Endothelial cell of umbilical vein (primary cell): ENCODE data around the gene COLGALT1. TPM values are rescaled to one million over a fixed set of nuclear protein-coding genes. Genes with fewer than 3 reads are reported as not detected.

ENCODE experiments used
- BruUV-seq: library from RNA; stranded (reverse); fragments of 400-500 nt; replicated peaks from 2 replicates; lab custom pipeline; 2021; lab: Mats Ljungman, UMichigan
- CTCF ChIA-PET: fragments of 300-600, 350-600 bp; sonication (Branson Sonifier 250); formaldehyde crosslinking; loops from one replicate; lab custom pipeline; 2021; ENCODE audit warnings: antibody characterized with exemption, inconsistent platforms; lab: Charles Lee
- POLR2A ChIA-PET: fragments of 300-600, 350-600 bp; sonication (Branson Sonifier 250); formaldehyde crosslinking; loops from one replicate; lab custom pipeline; 2021; ENCODE audit warnings: antibody characterized with exemption, inconsistent platforms; lab: Charles Lee
- DNase-seq: peaks from one replicate; pipeline ENCODE4 v3.0.0-alpha.2; 2011; ENCODE audit warnings: low read depth, low spot score
- FAIRE-seq: peaks from 2 replicates; lab custom pipeline; 2011; peaks lifted over from hg19 to GRCh38; lab: Jason Lieb, UNC
- H2AFZ ChIP-seq: 2 replicates; pipeline ENCODE4 v1.6.0; 2012; ENCODE audit warnings: low read depth, low read length, control low read depth, inconsistent platforms
- H3K27ac ChIP-seq: 2 replicates; pipeline ENCODE4 v1.5.1; 2011; ENCODE audit warnings: low read depth, mild to moderate bottlenecking, control low read depth, low read length, moderate library complexity; ENCODE audit not compliant: insufficient read depth
- H3K27me3 ChIP-seq, 2 experiments: 2 replicates each; pipeline versions ENCODE4 v1.6.0 to v1.6.1; 2011; ENCODE audit warnings: low read length in 2 of 2, mixed read lengths in 1 of 2; ENCODE audit not compliant: control insufficient read depth in 2 of 2, insufficient read depth in 2 of 2
- H3K36me3 ChIP-seq, 2 experiments: 2 replicates in 1 of 2; 3 replicates in 1 of 2; pipeline ENCODE4 v1.5.1; 2011; ENCODE audit warnings: low read length in 2 of 2, mild to moderate bottlenecking in 1 of 2, moderate library complexity in 1 of 2; ENCODE audit not compliant: control insufficient read depth in 2 of 2, insufficient read depth in 2 of 2; ENCODE audit errors: extremely low read depth in 1 of 2
- H3K4me1 ChIP-seq: 3 replicates; pipeline ENCODE4 v1.5.1; 2011; ENCODE audit warnings: mild to moderate bottlenecking, low read length; ENCODE audit not compliant: control insufficient read depth, insufficient read depth; ENCODE audit errors: extremely low read depth
- H3K4me2 ChIP-seq: 2 replicates; pipeline ENCODE4 v1.6.1; 2011; ENCODE audit warnings: low read length, control low read depth, mixed read lengths; ENCODE audit not compliant: insufficient read depth
- H3K4me3 ChIP-seq, 3 experiments: fragments of 200-600 bp in 1 of 3; sonication (generic), shearing (Covaris generic) in 1 of 3; replicated peaks in 1 of 3; 2 replicates each; pipeline ENCODE4 v1.5.1; 2011 to 2016; ENCODE audit warnings: control low read depth in 3 of 3, low read length in 3 of 3, mild to moderate bottlenecking in 2 of 3, inconsistent platforms in 1 of 3, low read depth in 1 of 3, moderate library complexity in 1 of 3; ENCODE audit not compliant: insufficient read depth in 1 of 3
- H3K79me2 ChIP-seq: 2 replicates; pipeline ENCODE4 v1.6.0; 2012; ENCODE audit warnings: low read length, inconsistent platforms; ENCODE audit not compliant: control insufficient read depth, insufficient read depth
- H3K9ac ChIP-seq: replicated peaks from 2 replicates; pipeline ENCODE3; 2011; ENCODE audit warnings: low read length, control low read depth; ENCODE audit not compliant: insufficient read depth; ENCODE audit errors: extremely low read depth
- H3K9me1 ChIP-seq: replicated peaks from 3 replicates; pipeline ENCODE4 v1.6.0; 2011; ENCODE audit warnings: mild to moderate bottlenecking, low read length; ENCODE audit not compliant: control insufficient read depth, insufficient read depth; ENCODE audit errors: extremely low read depth
- H3K9me3 ChIP-seq: replicated peaks from 2 replicates; pipeline ENCODE4 v1.5.1; 2012; ENCODE audit warnings: low read length, inconsistent platforms; ENCODE audit not compliant: control insufficient read depth, insufficient read depth
- H4K20me1 ChIP-seq: replicated peaks from 2 replicates; pipeline ENCODE3; 2011; ENCODE audit warnings: mild to moderate bottlenecking, low read length; ENCODE audit not compliant: control insufficient read depth, insufficient read depth; ENCODE audit errors: extremely low read depth
- EZH2 ChIP-seq: IDR thresholded peaks from 2 replicates; pipeline ENCODE4 v1.6.1; 2012; ENCODE audit warnings: borderline replicate concordance, low read depth, mild to moderate bottlenecking, moderate library complexity, low read length, inconsistent platforms; ENCODE audit not compliant: severe bottlenecking
- FOS ChIP-seq: IDR thresholded peaks from 2 replicates; pipeline ENCODE4 v1.6.1; 2011; ENCODE audit warnings: mild to moderate bottlenecking, low read length, moderate library complexity, borderline replicate concordance; ENCODE audit not compliant: insufficient read depth
- GATA2 ChIP-seq: IDR thresholded peaks from 2 replicates; pipeline ENCODE4 v1.7.0; 2011; ENCODE audit warnings: low read depth, mild to moderate bottlenecking, moderate library complexity, mixed read lengths, low read length; ENCODE audit not compliant: insufficient read length, insufficient read depth
- JUN ChIP-seq: IDR thresholded peaks from 2 replicates; pipeline ENCODE4 v1.6.1; 2011; ENCODE audit warnings: borderline replicate concordance, low read depth; ENCODE audit not compliant: insufficient read length, insufficient read depth
- MAX ChIP-seq: IDR thresholded peaks from 2 replicates; pipeline ENCODE4 v1.6.1; 2011; ENCODE audit not compliant: insufficient read depth, insufficient read length
- MYC ChIP-seq: IDR thresholded peaks from one replicate; pipeline ENCODE4 v1.6.1; 2011; ENCODE audit warnings: mild to moderate bottlenecking, low read depth, low read length
- POLR2A ChIP-seq: IDR thresholded peaks from 2 replicates; pipeline ENCODE4 v1.6.1; 2012; ENCODE audit warnings: low read depth, mild to moderate bottlenecking, control low read depth, low read length
- POLR2AphosphoS5 ChIP-seq: IDR thresholded peaks from 2 replicates; pipeline ENCODE4 v1.6.1; 2012; ENCODE audit warnings: low read depth, mild to moderate bottlenecking, control low read depth, low read length, moderate library complexity; ENCODE audit not compliant: insufficient read depth
- dilution Hi-C: fragments of 300-500 bp; cut with MboI; formaldehyde crosslinking; loops from one replicate; pipeline ENCODE4 v1.15.0; 2019; ENCODE audit warnings: low sequenced_read_pairs; ENCODE audit not compliant: extremely low pct_ligation_motif_present
- intact Hi-C: fragments of 100-400 bp; cut with micrococcal nuclease; formaldehyde crosslinking; loops from one replicate; pipeline ENCODE4 v1.10.0; 2022
- polyA plus RNA-seq, 4 experiments: library from polyadenylated mRNA; depleted of rRNA in 3 of 4; stranded (reverse) in 3 of 4; unstranded in 1 of 4; fragments of >200 nt; gene quantifications; 2 replicates each; pipeline versions ENCODE4 v1.2.1 to v1.2.3, GENCODE V29; 2011 to 2012; ENCODE audit warnings: missing spikeins in 1 of 4
- total RNA-seq: library from RNA; stranded (reverse); gene quantifications from 2 replicates; pipeline ENCODE4 v1.2.3, GENCODE V29; 2021
- TF ChIP-seq, protein P1 (sequence below), 2 donors: IDR thresholded peaks; 1 replicate in 1 of 2; 2 replicates in 1 of 2; pipeline ENCODE4 v1.5.1; 2011; ENCODE audit warnings: low read length in 2 of 2, mild to moderate bottlenecking in 2 of 2, moderate library complexity in 2 of 2, control low read depth in 1 of 2, inconsistent platforms in 1 of 2, low read depth in 1 of 2; ENCODE audit not compliant: insufficient read depth in 1 of 2; ENCODE audit errors: extremely low read depth in 1 of 2

Gene COLGALT1
- total and polyA plus RNA-seq, 2 donors (not counting 3 experiments of a cell fraction or from before 2014, with no cell fraction given): 263 to 355 TPM

GRCh38 chr19:17532116-17532515 is 23.3 kb upstream of the COLGALT1 start:
- no peak for DNase-seq
- H3K4me1 ChIP-seq: no peaks in the 10 kb centered on the region
- no peaks in the 10 kb centered on the region for H4K20me1 ChIP-seq
- intact Hi-C loops: no loop called here
- H2AFZ ChIP-seq: no peak overlapping the region
- CTCF ChIA-PET: no interaction called here
- no peak overlapping the region for H3K9ac ChIP-seq
- dilution Hi-C loops: no loop called here
- no peak for TF ChIP-seq FOS
- no peak for TF ChIP-seq GATA2
- TF ChIP-seq MAX: no peak
- TF ChIP-seq POLR2A: no peak
- TF ChIP-seq, protein P1, sequence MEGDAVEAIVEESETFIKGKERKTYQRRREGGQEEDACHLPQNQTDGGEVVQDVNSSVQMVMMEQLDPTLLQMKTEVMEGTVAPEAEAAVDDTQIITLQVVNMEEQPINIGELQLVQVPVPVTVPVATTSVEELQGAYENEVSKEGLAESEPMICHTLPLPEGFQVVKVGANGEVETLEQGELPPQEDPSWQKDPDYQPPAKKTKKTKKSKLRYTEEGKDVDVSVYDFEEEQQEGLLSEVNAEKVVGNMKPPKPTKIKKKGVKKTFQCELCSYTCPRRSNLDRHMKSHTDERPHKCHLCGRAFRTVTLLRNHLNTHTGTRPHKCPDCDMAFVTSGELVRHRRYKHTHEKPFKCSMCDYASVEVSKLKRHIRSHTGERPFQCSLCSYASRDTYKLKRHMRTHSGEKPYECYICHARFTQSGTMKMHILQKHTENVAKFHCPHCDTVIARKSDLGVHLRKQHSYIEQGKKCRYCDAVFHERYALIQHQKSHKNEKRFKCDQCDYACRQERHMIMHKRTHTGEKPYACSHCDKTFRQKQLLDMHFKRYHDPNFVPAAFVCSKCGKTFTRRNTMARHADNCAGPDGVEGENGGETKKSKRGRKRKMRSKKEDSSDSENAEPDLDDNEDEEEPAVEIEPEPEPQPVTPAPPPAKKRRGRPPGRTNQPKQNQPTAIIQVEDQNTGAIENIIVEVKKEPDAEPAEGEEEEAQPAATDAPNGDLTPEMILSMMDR (IDR thresholded peaks at IDR 0.05; ENCODE audit: extremely low read depth in 1 of 2, insufficient read depth in 1 of 2, low read depth in 1 of 2, low read length in 2 of 2): no peak
- TF ChIP-seq MYC: no peak
- TF ChIP-seq POLR2AphosphoS5: no peak
- no peak for TF ChIP-seq JUN
- TF ChIP-seq EZH2: no peak
- no peaks in the 10 kb centered on the region for H3K9me1 ChIP-seq
- H3K27me3 ChIP-seq: peaks cover 2% of the 10 kb centered on the region in 2 experiments
- FAIRE-seq: no peak
- no peaks in the 10 kb centered on the region for H3K9me3 ChIP-seq
- POLR2A ChIA-PET: no interaction called here
- no peaks in the 10 kb centered on the region for H3K36me3 ChIP-seq
- no peak overlapping the region for H3K4me2 ChIP-seq
- H3K4me3 ChIP-seq: no peak overlapping the region
- H3K27ac ChIP-seq: no peak overlapping the region
- H3K79me2 ChIP-seq: no peaks in the 10 kb centered on the region
- BruUV-seq: no TSS peak
